Adrenal gland (tissue), 5 donors: ENCODE measurements around the gene PRELID3B.
A peak's percentile ranks its signal among the peaks of the same experiment; 100 is the strongest.

ENCODE experiments used
- CTCF ChIP-seq, 6 experiments: fragments of 450-650 bp in 4 of 6; fragments of 200-600 bp in 2 of 6; sonication (generic) in 1 of 6; IDR thresholded peaks; 1 replicate in 5 of 6; 2 replicates in 1 of 6; pipeline versions ENCODE4 v1.5.1 to v1.8.0; 2016 to 2021; ENCODE audit warnings: antibody characterized with exemption in 6 of 6, mild to moderate bottlenecking in 2 of 6, moderate library complexity in 1 of 6
- POLR2A ChIP-seq, 2 donors: fragments of 450-650 bp; IDR thresholded peaks; one replicate each; pipeline ENCODE4 v1.6.1; 2017; ENCODE audit warnings: antibody characterized with exemption in 2 of 2, mild to moderate bottlenecking in 2 of 2, moderate library complexity in 1 of 2
- donor health status: DM: no; HTN: no; CAD: no.

GRCh38 chr20:59006864-59007664, 35.5 kb downstream of the PRELID3B start, which contains the start of gene CTSZ:
- TF ChIP-seq CTCF (IDR thresholded peaks at IDR 0.05) = no peak
- TF ChIP-seq POLR2A (IDR thresholded peaks at IDR 0.05) = peak in 1 of 2 donors; percentile 47
